Neutrophil (primary cell): ENCODE measurements around the gene SH2D7.

Source experiments
- H3K27ac ChIP-seq: fragments of 200-600 bp; sonication (generic); 2 replicates; pipeline ENCODE4 v1.5.1; 2016; ENCODE audit warnings: mild to moderate bottlenecking, moderate library complexity
- H3K27me3 ChIP-seq: fragments of 200-600 bp; sonication (generic); 2 replicates; pipeline ENCODE4 v1.6.0; 2016; ENCODE audit warnings: mild to moderate bottlenecking
- H3K36me3 ChIP-seq: fragments of 200-600 bp; sonication (generic); 2 replicates; pipeline ENCODE4 v1.5.1; 2017
- H3K4me1 ChIP-seq, 2 experiments: fragments of 200-600 bp in 1 of 2; sonication (generic) in 1 of 2; 1 replicate in 1 of 2; 2 replicates in 1 of 2; pipeline versions ENCODE4 v1.5.1 to v1.6.1; 2013 to 2016; ENCODE audit warnings: low read depth in 1 of 2, low read length in 1 of 2, mild to moderate bottlenecking in 1 of 2, moderate library complexity in 1 of 2; ENCODE audit not compliant: control insufficient read depth in 1 of 2, insufficient read depth in 1 of 2
- H3K4me3 ChIP-seq, 2 experiments: fragments of 200-600 bp in 1 of 2; sonication (generic) in 1 of 2; 1 replicate in 1 of 2; 2 replicates in 1 of 2; pipeline ENCODE4 v1.5.1; 2013 to 2016; ENCODE audit warnings: low read depth in 1 of 2, low read length in 1 of 2, mild to moderate bottlenecking in 1 of 2, moderate library complexity in 1 of 2
- H3K9me3 ChIP-seq: fragments of 200-600 bp; sonication (generic); 2 replicates; pipeline ENCODE4 v1.5.1; 2016
- CTCF ChIP-seq: fragments of 200-600 bp; sonication (generic); IDR thresholded peaks from 2 replicates; pipeline ENCODE4 v1.5.1; 2016; ENCODE audit warnings: antibody characterized with exemption

Gene SH2D7

GRCh38 chr15:78085928-78086327, 6.4 kb upstream of the SH2D7 start:
- H3K36me3 ChIP-seq, result no peaks in the 10 kb centered on the region
- H3K27ac ChIP-seq, result no peak overlapping the region
- H3K4me3 ChIP-seq, result no peak overlapping the region
- no peak for TF ChIP-seq CTCF
- H3K27me3 ChIP-seq, result no peaks in the 10 kb centered on the region
- peaks cover 35 to 36% of the 10 kb centered on the region in 2 experiments for H3K4me1 ChIP-seq
- H3K9me3 ChIP-seq, result no peaks in the 10 kb centered on the region

- Histone ChIP-seq H3K4me3 (no peak overlapping the region), H3K36me3 (no peaks in the 10 kb centered on the region), H3K9me3 (no peaks in the 10 kb centered on the region), H3K27ac (no peak overlapping the region), H3K27me3 (no peaks in the 10 kb centered on the region), H3K4me1 (peaks cover 18 to 19% of the 10 kb centered on the region in 2 experiments)
- TF ChIP-seq CTCF, result no peak
Observed at GRCh38 chr15:78087951-78088772, 4.2 kb upstream of the SH2D7 start.

GRCh38 chr15:78088773-78089080, 3.6 kb upstream of the SH2D7 start:
- Histone ChIP-seq H3K9me3 (no peaks in the 10 kb centered on the region), H3K4me1 (peaks cover 12 to 13% of the 10 kb centered on the region in 2 experiments), H3K27ac (no peak overlapping the region), H3K27me3 (no peaks in the 10 kb centered on the region), H3K4me3 (no peak overlapping the region), H3K36me3 (no peaks in the 10 kb centered on the region)
- TF ChIP-seq CTCF, result no peak

- no peaks in the 10 kb centered on the region for H3K36me3 ChIP-seq
- no peak overlapping the region for H3K4me3 ChIP-seq
- no peaks in the 10 kb centered on the region for H3K9me3 ChIP-seq
- no peaks in the 10 kb centered on the region for H3K4me1 ChIP-seq
- H3K27ac ChIP-seq, result no peak overlapping the region
- TF ChIP-seq CTCF, result no peak
- H3K27me3 ChIP-seq, result no peaks in the 10 kb centered on the region
Observed at GRCh38 chr15:78090422-78091063, 1.8 kb upstream of the SH2D7 start.

GRCh38 chr15:78093242-78094020, 1.1 kb downstream of the SH2D7 start:
- Histone ChIP-seq H3K36me3 (no peaks in the 10 kb centered on the region), H3K9me3 (no peaks in the 10 kb centered on the region), H3K27me3 (no peaks in the 10 kb centered on the region), H3K4me3 (no peak overlapping the region), H3K27ac (no peak overlapping the region), H3K4me1 (peaks cover 9% of the 10 kb centered on the region in 2 experiments)
- no peak for TF ChIP-seq CTCF
